Activated CD4-positive, alpha-beta T cell treated with anti-CD3 and anti-CD28 coated beads for 1 hour (primary cell): ENCODE measurements around the gene PSMD12.
"Not testable (repeated sequence)": the region's sequence is repeated elsewhere in the genome, so short reads cannot be mapped to it uniquely, and the experiment has no call there.

Experiments
- DNase-seq: peaks from one replicate; pipeline ENCODE4 v3.0.0-alpha.2; 2020

The PSMD12 gene

GRCh38 chr17:67353929-67354574 lies 12.3 kb downstream of the PSMD12 start:
- DNase-seq, result no peak

- DNase-seq, result no peak
Observed at GRCh38 chr17:67353161-67353560, 13.2 kb downstream of the PSMD12 start.

GRCh38 chr17:67349420-67349819 lies 17.0 kb downstream of the PSMD12 start:
- DNase-seq, result no peak

GRCh38 chr17:67347826-67348225 lies 18.6 kb downstream of the PSMD12 start:
- DNase-seq, result no peak

- no peak for DNase-seq
Observed at GRCh38 chr17:67343237-67343636, 23.1 kb downstream of the PSMD12 start.

GRCh38 chr17:67338353-67338752 lies 28.0 kb downstream of the PSMD12 start:
- DNase-seq, result not testable (repeated sequence)

- no peak for DNase-seq
Observed at GRCh38 chr17:67336859-67337258, 29.5 kb downstream of the PSMD12 start.

- no peak for DNase-seq
Observed at GRCh38 chr17:67335245-67335835, 31.0 kb downstream of the PSMD12 start.

GRCh38 chr17:67332162-67332508 lies 34.2 kb downstream of the PSMD12 start:
- not testable (repeated sequence) for DNase-seq

GRCh38 chr17:67331381-67332161 lies 34.8 kb downstream of the PSMD12 start:
- not testable (repeated sequence) for DNase-seq

- no peak for DNase-seq
Observed at GRCh38 chr17:67328026-67328425, 38.4 kb downstream of the PSMD12 start.

- DNase-seq, result not testable (repeated sequence)
Observed at GRCh38 chr17:67326959-67327745, 39.2 kb downstream of the PSMD12 start.

- no peak for DNase-seq
Observed at GRCh38 chr17:67326440-67326839, 39.9 kb downstream of the PSMD12 start.

GRCh38 chr17:67324330-67324729 lies 42.0 kb downstream of the PSMD12 start:
- DNase-seq, result no peak

GRCh38 chr17:67323445-67323844 lies 42.9 kb downstream of the PSMD12 start:
- DNase-seq, result no peak

- DNase-seq, result no peak
Observed at GRCh38 chr17:67322042-67322787, 44.2 kb downstream of the PSMD12 start.

- DNase-seq, result not testable (repeated sequence)
Observed at GRCh38 chr17:67321486-67321885, 44.9 kb downstream of the PSMD12 start.

GRCh38 chr17:67316781-67317180 lies 49.6 kb downstream of the PSMD12 start:
- DNase-seq, result no peak

- no peak for DNase-seq
Observed at GRCh38 chr17:67315865-67316264, 50.5 kb downstream of the PSMD12 start.

- DNase-seq, result no peak
Observed at GRCh38 chr17:67312265-67312664, 54.1 kb downstream of the PSMD12 start.

GRCh38 chr17:67311575-67311974 lies 54.8 kb downstream of the PSMD12 start:
- no peak for DNase-seq

GRCh38 chr17:67310406-67310805 lies 56.0 kb downstream of the PSMD12 start:
- DNase-seq, result no peak
